NCI-H2107 treated with DMSO at 0.1 percent for 48 hours (cell line): ENCODE data around the gene LAMC2.
"Not testable (repeated sequence)": the region's sequence is repeated elsewhere in the genome, so short reads cannot be mapped to it uniquely, and the experiment has no call there.

Experiments used
- DNase-seq: peaks from one replicate; lab custom pipeline; 2025; ENCODE audit not compliant: unreplicated experiment; lab: John Stamatoyannopoulos, UW

LAMC2 gene

DNA sequence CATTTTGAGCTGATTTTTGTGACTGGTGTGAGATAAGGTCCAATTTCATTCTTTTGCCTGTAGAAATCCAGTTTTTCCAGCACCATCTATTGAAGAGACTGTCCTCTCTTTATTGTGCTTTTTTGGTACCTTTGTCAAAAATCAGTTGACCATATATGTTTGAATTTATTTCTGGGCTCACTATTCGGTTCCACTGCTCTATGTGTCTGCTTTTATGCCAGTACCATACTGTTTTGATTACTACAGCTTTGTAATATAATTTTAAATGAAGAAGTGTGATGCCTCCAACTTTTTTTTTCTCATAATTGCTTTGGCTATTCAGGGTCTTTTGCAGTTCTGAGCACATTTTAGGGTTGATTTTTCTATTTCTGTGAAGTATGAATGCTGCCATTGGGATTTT is 69.0 kb downstream of the LAMC2 start:
- DNase-seq, result no peak

DNA sequence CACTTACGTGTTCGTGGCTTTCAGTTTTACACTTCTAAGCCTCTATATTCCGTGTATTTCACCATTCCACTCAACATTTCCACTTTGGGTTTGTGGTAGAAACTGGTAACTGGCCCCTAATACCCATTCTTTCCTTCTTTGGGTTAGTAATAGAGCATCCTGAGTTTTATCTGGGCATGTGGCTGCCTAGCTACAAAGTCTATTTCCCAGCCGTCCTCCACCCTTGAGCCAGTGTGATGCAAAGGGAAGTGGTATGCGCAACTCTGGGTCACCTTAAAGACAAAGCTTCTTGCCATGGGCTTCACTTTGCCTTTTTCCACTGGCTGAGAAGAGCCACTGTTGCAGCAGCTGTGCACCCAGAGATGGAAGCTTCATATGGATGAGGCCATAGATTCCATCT is 73.9 kb downstream of the LAMC2 start:
- no peak for DNase-seq

DNA sequence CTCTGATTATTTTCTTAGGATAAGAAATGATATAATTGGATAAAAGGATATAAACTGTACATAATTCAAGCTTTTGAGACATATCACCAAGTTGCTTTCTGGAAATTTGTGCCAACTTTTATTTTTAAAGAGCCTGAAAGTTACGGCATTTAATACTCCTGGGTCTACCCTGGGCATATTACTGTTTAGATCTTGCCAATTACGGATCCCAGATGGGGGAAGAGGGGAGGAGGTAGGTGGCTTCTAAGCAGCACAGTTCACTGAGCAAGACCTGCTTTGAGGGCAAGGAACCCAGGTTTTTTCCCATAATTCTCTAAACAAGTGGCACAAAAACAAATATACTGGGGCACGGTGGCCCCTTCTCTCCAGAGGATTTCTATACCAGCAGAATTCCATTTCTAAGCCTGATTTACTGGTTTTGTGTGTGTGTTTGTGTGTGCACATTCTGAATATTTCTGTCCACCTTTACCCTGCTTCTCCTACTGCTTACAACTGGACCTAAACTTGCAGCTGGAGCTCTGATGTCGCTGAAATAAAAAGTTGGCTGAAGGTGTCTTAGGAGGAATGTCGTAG is 76.7 kb downstream of the LAMC2 start:
- no peak for DNase-seq

DNA sequence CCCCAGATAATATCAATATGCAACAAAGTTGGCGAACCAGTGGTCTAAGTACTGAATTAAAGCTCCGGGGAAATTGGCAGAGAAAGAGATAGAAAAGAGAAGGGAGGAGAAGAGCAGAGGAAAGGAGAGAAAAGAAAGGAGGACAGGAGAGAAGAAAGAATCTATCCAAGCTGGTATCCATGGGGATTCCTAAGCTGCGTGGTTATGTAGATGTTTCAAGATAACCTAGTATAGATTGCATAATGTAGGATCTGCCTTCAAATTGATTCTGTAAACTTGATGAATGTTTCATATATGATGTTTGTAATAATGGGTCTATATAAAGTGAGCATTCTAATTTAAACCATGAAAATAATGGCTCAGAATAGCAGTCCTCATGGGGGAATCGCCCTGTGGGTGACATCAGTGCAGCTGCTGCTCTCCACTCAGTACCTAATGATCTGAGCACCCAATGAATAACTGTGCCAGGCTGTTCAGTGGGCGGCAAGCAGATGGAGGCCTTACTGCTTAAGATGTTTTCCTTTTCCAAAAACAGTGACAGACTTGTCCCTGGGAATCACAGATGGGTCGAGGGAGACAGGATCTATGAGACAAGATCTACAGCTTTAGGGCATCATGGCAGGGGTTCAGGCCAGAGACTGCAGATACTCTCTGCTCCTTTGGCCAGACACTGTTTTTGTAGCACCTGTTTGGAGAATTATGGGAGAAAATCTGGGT is 78.0 kb downstream of the LAMC2 start:
- DNase-seq, result no peak

DNA sequence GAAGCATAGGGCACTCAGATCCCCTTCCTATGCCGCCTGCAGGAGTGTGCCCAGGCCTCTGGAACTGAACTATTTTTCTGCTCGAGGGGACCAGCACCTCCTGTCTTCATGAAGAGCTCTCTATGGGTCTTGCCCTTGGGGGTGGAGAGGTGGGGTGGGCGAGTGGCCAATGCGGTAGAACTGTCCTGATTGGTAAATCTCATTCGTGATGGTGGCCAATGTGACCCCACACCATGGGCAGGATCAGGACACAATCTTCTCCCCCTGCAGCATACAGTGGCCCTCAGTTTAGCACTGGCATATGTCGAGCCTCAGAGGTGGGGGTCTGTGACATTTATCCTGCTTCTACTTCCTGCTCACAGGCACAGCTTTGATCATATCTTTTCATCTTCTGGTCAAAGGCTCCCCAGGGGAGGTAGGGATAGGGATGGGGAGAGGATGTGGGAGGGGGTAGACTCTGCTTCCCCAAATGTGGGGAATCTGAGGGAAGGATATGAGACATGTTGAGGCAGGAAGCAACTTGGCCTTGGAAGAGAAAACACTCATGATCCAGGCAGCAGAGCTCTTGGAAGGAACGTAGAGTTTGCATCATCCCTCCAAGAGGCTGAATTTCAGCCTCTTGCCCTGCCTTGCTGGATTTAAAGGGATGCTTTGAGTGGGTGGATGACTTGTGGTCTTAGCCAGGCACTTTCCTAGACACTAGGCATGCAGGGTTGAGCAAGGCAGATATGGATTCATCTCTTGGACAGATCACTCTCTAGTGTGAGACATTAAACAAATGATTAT is 81.8 kb downstream of the LAMC2 start:
- no peak for DNase-seq

DNA sequence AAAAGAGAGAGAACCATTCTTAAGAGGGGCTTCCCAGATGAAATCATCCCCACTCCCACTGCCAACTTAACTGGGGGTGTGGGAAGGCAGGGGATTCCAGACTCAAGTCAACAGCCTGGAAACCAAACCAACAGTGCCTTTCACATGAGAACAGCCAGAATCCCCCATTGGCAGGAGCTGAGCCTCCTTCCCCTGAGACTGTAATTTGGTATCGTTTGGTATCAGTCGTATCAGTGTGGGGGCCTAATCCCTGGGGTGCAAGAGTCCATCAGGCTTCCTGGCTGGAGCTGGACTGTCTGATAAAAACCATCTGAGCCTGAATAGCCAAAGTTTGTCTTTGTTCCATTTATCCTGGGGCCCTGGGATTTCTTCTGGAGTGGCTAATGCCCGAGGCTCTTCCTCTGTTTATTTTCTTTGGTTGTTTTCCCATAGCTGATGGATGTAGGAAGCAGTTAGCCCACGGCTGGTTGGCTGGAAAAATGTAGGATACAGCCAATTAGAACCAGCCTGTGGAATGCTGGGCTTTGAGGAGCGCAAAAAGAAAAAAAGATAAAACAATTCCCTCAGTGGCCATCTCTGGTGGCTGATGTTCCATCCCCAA is 84.6 kb downstream of the LAMC2 start:
- DNase-seq, result no peak

DNA sequence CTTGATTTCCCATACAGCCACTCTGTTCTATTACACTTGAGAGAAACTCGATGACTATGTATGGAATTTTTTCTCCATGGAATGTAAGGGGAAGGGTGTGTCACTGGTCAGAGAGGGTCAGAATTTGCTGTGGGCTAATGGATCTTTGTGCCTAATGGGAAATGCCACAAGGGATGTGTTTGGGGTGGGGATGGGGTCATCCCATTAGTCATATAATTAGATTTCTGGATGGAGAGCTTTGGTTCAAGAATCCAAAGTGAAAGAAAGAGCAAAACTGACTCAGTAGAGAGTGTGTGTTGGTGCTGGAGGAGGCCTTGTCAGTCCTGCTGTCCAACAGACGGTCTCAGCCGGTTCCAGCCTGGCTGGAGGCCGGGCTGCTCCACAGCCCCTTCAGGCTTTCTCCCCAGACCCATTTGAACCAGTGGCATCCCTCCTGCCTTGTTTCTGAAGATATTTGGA is 86.4 kb downstream of the LAMC2 start:
- DNase-seq, result no peak

DNA sequence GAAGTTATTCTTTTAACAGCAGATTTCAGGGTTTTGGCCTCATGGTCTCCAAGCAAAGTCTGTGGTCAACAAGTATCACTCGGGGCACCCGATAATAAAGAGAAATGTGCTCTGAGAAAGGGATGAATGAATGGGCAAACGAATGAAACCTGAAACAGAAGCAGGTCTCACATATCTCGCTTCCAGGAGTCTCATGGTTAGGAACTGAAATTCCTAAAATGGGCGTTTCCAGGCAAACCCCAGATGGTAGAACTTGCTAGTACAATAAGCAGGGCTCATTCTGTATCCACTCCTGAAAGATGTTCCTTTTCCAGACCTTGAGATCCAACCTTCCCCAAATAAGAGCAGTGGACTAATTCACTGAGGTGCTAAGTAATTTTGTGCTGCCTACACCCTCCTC is 87.2 kb downstream of the LAMC2 start:
- no peak for DNase-seq

DNA sequence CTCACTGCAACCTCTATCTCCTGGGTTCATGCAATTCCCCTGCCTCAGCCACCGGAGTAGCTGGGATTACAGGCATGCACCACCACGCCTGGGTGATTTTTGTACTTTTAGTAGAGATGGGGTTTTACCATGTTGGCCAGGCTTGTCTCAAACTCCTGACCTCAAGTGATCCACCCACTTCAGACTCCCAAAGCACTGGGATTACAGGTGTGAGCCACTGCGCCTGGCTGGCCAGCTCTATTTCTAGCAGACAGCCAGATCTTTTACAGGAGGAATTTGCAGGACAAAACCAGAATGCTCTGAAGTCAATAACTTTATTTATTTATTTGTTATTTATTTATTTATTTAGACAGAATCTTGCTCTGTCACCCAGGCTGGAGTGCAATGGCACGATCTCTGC is 87.9 kb downstream of the LAMC2 start:
- DNase-seq, result not testable (repeated sequence)

DNA sequence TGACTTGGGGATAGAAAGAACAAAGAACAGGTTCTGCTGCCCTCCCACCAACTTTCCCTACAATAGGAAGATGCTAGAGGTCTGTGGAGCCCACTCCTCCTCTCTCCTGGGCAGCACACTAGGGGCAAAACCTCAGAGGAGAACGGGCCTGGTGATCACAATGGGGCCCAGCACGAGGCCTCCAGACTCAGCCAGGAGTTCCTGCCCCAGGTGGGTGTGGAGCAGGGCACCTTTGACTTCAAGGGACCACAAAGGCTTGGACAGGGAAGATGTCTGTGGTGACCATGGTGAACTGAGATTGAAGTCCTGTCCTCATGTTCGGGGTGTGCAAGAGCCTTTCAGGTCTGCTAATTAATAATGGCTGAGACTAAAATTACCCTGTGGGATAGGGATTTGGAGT is 88.8 kb downstream of the LAMC2 start:
- no peak for DNase-seq

DNA sequence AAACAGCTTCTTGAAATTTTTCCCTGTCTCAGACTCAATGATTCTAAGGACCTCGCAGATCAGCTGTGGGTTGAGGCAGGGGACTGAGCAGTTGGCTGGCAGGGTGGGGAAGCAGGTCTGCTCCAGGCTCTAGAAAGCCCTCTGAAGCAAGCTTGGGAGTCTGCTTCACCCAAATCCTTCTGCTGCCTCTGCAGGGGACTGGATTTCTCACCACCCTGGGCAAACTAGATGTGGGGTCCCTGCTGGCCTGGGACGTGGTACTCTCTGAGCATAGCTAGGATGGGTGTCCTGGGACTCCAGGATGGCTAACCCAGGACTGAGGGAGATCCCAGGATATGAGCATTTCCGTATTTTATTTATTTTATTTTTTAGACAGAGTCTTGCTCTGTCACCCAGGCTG is 89.3 kb downstream of the LAMC2 start:
- no peak for DNase-seq

DNA sequence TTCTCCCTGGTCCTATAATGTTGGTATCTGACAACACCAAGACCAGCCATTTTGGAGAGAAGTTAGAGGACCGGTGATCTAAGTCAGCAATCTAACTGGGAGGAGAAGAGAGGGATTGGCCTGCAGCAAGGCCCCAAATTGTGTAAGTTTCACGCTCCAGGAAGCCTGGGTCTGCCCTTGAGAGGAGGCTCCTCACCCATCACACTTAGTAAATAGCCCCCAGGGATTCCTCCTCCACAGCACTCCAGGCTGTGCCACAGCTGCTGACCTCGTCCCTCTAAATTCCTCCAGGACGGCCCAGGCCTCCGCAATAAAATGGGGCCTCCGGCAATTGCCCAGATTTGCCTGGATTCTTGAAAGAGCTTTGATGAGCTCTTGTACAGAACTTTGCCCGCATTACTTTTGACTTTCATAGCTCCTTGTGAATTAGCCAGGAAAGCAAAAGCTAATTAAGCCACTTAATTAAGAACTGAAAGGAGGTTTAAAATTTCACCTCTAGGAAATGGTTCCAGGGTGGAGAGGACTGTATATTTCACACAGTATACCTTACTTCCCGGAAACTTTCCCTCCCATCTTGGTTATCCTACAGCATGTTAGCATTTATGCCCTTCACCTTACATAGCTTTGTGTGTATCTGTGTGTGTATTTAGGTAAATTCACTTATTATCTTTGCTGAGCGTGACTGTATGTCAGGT is 90.5 kb downstream of the LAMC2 start:
- no peak for DNase-seq

DNA sequence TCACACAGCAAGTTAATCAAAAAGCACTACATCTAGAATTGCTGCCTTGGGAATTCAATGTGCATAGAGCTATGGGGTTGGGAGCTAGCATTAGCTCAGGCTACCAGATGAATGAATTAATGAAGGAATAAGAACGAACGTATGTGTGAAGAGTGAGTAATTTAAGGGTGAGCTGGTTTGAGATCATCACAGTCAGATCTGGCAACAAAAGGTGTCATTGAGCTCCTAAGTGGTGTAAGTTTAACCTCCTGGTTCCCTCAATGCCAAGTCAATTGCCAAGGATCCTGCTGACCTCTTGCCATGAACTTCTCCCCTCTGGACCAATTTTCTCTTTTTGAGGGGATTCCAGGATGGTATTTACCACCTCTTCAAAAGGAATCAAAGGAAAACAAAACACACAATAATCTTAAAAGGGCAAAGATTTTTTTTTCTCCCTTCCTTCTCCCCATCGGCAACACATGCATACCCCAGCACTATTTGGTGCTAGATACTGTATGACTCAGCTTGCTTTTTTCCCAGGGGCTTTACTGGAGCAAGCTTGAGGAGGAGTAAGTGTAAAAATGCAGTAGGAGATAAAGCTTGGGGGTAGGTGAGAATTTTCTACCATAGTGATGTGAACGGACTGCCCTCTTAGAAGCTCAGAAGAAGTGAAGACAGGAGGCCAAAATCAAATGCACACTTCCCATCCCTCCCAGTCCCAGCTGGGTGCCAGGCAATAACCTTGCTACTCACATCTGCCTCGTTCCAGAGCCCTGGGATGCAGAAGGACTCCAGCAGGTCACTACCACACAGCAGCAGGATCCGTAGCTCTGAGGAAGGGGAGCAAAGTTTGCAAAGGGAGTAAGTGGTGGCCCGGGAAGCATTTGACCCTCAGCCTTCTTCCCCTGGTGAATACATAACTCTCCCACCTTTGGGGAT is 92.0 kb downstream of the LAMC2 start:
- DNase-seq, result no peak

DNA sequence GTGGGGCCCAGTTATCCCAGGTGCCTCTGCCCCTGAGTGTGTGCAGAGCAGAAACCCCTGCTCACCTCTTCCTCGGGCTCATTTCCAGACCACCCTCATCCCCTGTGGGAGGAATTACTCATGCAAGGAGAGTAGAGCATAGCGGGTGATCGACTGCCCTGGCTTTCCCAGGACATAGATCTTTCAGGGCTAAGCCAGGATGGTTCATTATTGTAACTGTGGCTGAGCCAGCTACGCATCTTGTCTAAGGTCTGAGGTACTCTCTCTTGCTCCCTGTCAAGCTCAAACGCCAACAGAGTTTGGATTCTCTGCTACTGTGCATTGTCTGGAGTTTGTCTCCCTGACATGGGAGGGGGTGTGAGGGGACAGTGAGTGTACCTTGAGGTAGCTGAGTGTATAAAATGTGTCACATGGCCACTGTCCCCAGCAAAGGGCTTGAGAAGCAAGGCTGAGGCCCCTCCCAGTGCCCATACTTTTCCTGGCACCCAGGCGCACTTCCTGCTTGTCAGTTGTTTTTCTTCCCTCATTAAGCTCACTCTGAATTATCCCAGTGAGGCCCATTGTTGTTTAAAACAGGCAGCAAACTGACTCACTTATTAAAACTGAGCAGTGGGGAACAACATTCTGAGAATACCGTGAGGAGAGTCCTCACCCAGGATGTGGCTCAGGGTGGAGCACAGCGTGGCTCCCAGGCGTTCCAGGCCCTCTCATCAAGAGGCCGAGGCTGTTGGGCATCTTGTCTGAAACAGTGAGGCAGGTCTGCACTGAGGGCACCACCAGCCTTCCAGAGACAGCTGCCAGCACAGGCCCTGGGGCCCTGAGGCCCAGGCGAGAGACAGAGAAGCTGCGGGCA is 92.9 kb downstream of the LAMC2 start:
- no peak for DNase-seq

DNA sequence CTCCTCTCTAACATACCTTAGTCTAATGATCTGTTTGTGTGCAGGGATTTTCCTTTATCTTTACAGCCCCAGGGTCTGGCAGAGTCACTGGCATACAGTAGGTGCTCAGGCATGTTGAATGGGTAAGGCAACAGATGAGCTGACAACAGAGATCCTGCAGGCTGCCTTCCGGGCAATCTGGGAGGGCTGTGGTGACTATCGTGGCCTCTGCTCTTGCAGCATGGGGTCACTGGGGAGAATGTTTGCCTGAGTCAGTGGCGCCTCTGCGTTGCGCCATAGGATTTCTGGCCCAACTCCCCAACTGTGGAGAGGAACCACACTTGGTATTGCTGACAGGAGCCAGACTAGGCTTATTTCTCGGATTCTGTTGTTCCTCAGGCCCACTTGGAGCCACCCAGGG is 93.8 kb downstream of the LAMC2 start:
- no peak for DNase-seq

DNA sequence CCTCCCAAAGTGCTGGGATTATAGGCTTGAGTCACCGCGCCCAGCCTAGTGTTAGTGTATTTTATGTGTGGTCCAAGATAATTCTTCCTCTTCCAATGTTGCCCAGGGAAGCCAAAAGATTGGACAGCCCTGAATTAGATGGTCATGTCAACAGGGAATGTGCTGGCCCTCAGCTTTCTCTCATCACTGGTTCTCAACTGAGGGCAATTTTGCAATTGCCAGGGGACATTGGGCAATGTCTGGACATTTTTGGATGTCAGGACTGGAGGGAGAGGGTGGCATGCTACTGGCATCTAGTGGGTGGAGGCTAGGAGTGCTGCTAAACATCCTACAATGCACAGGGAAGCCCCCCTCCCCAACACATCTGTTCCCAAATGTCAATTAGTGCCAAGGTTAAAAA is 95.0 kb downstream of the LAMC2 start:
- DNase-seq, result no peak

DNA sequence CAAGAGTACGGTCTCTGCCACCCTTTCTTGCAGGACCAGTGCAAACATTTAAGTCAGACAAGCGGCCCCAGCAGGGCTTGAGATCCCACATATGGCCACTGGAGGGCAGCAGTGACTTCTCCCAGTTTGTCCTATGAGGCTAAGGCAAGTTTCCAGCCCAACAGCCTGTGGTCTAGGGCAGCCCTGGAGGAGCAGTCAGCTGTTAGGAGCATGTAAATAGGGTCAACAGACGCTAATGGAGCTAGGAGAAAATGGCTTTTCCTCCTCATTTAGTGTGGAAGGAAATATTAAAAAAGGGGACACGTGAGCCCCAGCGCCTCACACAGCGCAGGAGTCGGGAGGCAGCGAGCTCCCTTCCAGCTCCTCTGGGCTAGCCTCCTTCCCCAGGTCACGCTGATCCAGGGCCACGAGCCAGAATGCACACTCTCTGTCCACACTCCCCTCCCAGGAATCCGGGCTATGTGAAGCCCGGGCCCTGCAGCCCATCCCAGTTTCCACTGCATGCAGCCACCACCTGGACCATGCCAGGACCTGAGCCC is 95.6 kb downstream of the LAMC2 start:
- peak; percentile 89 for DNase-seq

DNA sequence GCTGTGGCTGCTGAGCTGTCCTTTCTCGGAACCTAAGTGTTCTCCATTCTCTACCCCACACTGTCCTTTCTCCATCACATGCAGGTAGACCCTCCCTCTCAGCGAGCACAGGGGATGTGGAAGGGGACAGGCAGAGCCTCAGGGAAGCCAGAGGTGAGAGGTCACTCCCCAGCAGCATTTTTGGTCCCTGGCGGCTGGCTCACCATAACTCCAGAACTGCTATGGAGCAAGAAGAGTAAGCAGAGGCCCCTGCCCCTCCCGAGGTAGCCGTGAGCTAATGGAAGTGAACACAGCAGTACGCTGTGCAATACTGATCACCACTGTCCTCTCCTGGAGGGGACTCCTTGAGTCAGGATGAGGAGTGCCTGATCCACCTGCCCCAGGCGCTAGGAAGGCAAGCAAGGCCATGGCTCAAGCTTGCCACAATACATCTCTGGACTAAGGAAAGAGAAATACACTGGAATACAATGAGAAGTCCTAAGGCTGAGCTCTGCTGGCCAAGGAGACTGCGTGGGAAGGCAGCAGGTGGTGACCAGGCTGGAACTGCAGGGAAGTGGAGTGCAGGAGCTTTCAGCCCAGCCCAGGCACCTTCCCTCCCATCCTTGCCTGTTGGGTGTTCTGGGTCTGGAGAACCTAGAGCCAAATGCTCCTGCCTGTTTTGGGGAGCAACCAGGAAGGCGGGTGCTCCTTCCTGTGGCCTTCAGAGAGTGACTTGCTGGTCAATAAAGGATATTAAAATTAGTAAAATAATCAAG is 96.2 kb downstream of the LAMC2 start:
- no peak for DNase-seq
